ENCODE data around the gene GAL3ST1.

The GAL3ST1 gene

GRCh38 chr22:30610299-30610698, 35.8 kb upstream of the GAL3ST1 start:
- Histone ChIP-seq H3K79me2 (ENCODE audit: insufficient read depth, low read length) (no peaks in the 10 kb centered on the region), H3K27me3 (ENCODE audit: insufficient read depth, low read length, poor library complexity) (peaks cover 2% of the 10 kb centered on the region), H3K36me3 (ENCODE audit: insufficient read depth, low read length) (no peaks in the 10 kb centered on the region), H3K4me3 (ENCODE audit: low read depth in 1 of 2, low read length in 2 of 2) (no peak overlapping the region), H2AFZ (ENCODE audit: low read depth, low read length) (no peak overlapping the region), H3K9me3 (ENCODE audit: insufficient read depth, low read length, severe bottlenecking) (no peaks in the 10 kb centered on the region), H3K9ac (ENCODE audit: low read depth, low read length) (no peak overlapping the region), H3K4me2 (ENCODE audit: insufficient read depth, low read length) (no peak overlapping the region), H3K4me1 (ENCODE audit: insufficient read depth, low read length) (no peaks in the 10 kb centered on the region), H4K20me1 (ENCODE audit: insufficient read depth, low read length) (no peaks in the 10 kb centered on the region), H3K27ac (ENCODE audit: low read length) (no peak overlapping the region)
- TF ChIP-seq EZH2 (IDR thresholded peaks at IDR 0.05; ENCODE audit: borderline replicate concordance, low read depth, low read length, severe bottlenecking) = no peak
- TF ChIP-seq, protein P1, sequence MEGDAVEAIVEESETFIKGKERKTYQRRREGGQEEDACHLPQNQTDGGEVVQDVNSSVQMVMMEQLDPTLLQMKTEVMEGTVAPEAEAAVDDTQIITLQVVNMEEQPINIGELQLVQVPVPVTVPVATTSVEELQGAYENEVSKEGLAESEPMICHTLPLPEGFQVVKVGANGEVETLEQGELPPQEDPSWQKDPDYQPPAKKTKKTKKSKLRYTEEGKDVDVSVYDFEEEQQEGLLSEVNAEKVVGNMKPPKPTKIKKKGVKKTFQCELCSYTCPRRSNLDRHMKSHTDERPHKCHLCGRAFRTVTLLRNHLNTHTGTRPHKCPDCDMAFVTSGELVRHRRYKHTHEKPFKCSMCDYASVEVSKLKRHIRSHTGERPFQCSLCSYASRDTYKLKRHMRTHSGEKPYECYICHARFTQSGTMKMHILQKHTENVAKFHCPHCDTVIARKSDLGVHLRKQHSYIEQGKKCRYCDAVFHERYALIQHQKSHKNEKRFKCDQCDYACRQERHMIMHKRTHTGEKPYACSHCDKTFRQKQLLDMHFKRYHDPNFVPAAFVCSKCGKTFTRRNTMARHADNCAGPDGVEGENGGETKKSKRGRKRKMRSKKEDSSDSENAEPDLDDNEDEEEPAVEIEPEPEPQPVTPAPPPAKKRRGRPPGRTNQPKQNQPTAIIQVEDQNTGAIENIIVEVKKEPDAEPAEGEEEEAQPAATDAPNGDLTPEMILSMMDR (IDR thresholded peaks at IDR 0.05; ENCODE audit: borderline replicate concordance, extremely low read depth, low read length, poor library complexity, severe bottlenecking) = no peak
- no peak for DNase-seq
- ATAC-seq (ENCODE audit: insufficient read depth, low read depth) = no peak

GRCh38 chr22:30609260-30610185, 35.1 kb upstream of the GAL3ST1 start:
- H3K36me3 ChIP-seq (ENCODE audit: insufficient read depth, low read length) = no peaks in the 10 kb centered on the region
- no peak overlapping the region for H3K4me3 ChIP-seq (ENCODE audit: low read depth in 1 of 2, low read length in 2 of 2)
- no peaks in the 10 kb centered on the region for H4K20me1 ChIP-seq (ENCODE audit: insufficient read depth, low read length)
- H3K79me2 ChIP-seq (ENCODE audit: insufficient read depth, low read length) = no peaks in the 10 kb centered on the region
- TF ChIP-seq EZH2 (IDR thresholded peaks at IDR 0.05; ENCODE audit: borderline replicate concordance, low read depth, low read length, severe bottlenecking) = no peak
- TF ChIP-seq, protein P1 (IDR thresholded peaks at IDR 0.05; ENCODE audit: borderline replicate concordance, extremely low read depth, low read length, poor library complexity, severe bottlenecking) = no peak
- no peak overlapping the region for H3K9ac ChIP-seq (ENCODE audit: low read depth, low read length)
- H2AFZ ChIP-seq (ENCODE audit: low read depth, low read length) = no peak overlapping the region
- no peak overlapping the region for H3K4me2 ChIP-seq (ENCODE audit: insufficient read depth, low read length)
- H3K4me1 ChIP-seq (ENCODE audit: insufficient read depth, low read length) = no peaks in the 10 kb centered on the region
- ATAC-seq (ENCODE audit: insufficient read depth, low read depth) = peak; percentile 84
- H3K27me3 ChIP-seq (ENCODE audit: insufficient read depth, low read length, poor library complexity) = peaks cover 2% of the 10 kb centered on the region
- DNase-seq = peak; percentile 24
- no peak overlapping the region for H3K27ac ChIP-seq (ENCODE audit: low read length)
- no peaks in the 10 kb centered on the region for H3K9me3 ChIP-seq (ENCODE audit: insufficient read depth, low read length, severe bottlenecking)

- H3K4me2 ChIP-seq (ENCODE audit: insufficient read depth, low read length) = no peak overlapping the region
- ATAC-seq (ENCODE audit: insufficient read depth, low read depth) = no peak
- DNase-seq = no peak
- peaks cover 2% of the 10 kb centered on the region for H3K27me3 ChIP-seq (ENCODE audit: insufficient read depth, low read length, poor library complexity)
- H3K9ac ChIP-seq (ENCODE audit: low read depth, low read length) = no peak overlapping the region
- H3K36me3 ChIP-seq (ENCODE audit: insufficient read depth, low read length) = no peaks in the 10 kb centered on the region
- H3K4me1 ChIP-seq (ENCODE audit: insufficient read depth, low read length) = no peaks in the 10 kb centered on the region
- TF ChIP-seq, protein P1 (IDR thresholded peaks at IDR 0.05; ENCODE audit: borderline replicate concordance, extremely low read depth, low read length, poor library complexity, severe bottlenecking) = no peak
- TF ChIP-seq EZH2 (IDR thresholded peaks at IDR 0.05; ENCODE audit: borderline replicate concordance, low read depth, low read length, severe bottlenecking) = no peak
- H3K9me3 ChIP-seq (ENCODE audit: insufficient read depth, low read length, severe bottlenecking) = no peaks in the 10 kb centered on the region
- H3K27ac ChIP-seq (ENCODE audit: low read length) = no peak overlapping the region
- no peaks in the 10 kb centered on the region for H3K79me2 ChIP-seq (ENCODE audit: insufficient read depth, low read length)
- no peaks in the 10 kb centered on the region for H4K20me1 ChIP-seq (ENCODE audit: insufficient read depth, low read length)
- no peak overlapping the region for H3K4me3 ChIP-seq (ENCODE audit: low read depth in 1 of 2, low read length in 2 of 2)
- H2AFZ ChIP-seq (ENCODE audit: low read depth, low read length) = no peak overlapping the region
Measured at GRCh38 chr22:30607939-30608338, 33.5 kb upstream of the GAL3ST1 start.
